ENCODE data around the gene EVI5L.
"Not testable (repeated sequence)": the region's sequence is repeated elsewhere in the genome, so short reads cannot be mapped to it uniquely, and the experiment has no call there.

The EVI5L gene

GRCh38 chr19:7874076-7874896 lies 44.3 kb downstream of the EVI5L start, which contains the start of gene PRR36:
Gene PRR36, minus strand, starts transcription at chr19:7874390. Its CDS starts 701 bp downstream, at chr19:7873689.
- DNase-seq = peak in 1 of 2 experiments; percentile 77

DNA sequence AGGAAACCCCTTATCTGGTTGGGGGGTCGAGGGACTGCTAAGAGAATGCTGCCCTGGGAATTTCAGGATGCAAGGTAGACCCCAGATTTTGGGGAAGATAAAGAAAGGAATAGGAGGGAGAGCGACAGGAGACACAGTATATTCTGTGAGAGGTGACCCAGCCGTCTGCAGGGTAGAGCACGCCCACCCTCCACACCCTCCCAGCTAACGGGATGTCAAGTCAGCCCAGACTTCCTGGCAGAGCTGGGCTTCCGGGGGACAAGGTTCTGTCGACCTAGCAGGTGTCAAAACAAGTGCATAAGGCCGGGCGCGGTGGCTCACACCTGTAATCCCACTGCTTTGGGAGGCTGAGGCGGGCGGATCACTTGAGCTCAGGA lies 44.9 kb downstream of the EVI5L start:
- no peak for DNase-seq

- DNase-seq = no peak
These were observed 47.3 kb downstream of the EVI5L start for GRCh38 chr19:7877249-7877836.

DNA sequence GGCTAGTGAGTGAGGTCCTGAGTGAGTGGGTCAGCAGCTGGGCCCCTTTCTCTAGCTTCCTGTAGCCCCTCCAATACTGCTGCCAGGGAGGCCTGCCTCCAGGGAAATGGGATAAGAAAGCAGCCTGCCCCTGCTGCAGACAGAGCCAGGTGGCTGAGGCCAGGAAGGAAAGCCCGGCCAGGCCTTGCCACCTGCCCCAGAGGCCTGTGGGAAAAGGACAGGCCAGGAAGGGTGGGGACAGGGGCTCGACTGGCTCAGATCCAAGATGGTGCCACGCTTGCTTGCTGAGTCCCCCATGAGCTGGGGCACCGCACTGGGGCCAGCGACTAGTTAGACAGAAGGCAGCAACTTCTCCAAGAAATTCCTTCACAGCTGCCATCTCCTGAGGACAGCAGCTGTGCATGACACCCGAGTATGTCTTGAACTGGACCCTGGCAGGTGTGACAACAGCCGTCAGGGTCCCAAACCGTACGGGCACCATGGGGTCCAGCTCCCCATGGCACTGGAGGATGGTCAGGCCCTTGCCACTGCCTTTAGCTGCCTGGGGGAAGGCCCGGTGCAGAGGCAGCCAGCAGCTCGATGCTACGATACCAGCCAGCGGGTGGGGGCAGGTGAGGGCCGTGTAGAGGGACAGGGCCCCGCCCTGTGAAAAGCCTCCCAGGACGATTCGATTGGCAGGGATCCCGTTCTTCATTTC lies 49.2 kb downstream of the EVI5L start:
- DNase-seq = no peak

GRCh38 chr19:7879836-7880235 lies 49.8 kb downstream of the EVI5L start:
- DNase-seq = no peak

- no peak for DNase-seq
These were observed 51.9 kb downstream of the EVI5L start for GRCh38 chr19:7881910-7882309.

GRCh38 chr19:7883105-7883504 lies 53.1 kb downstream of the EVI5L start:
- no peak for DNase-seq

DNA sequence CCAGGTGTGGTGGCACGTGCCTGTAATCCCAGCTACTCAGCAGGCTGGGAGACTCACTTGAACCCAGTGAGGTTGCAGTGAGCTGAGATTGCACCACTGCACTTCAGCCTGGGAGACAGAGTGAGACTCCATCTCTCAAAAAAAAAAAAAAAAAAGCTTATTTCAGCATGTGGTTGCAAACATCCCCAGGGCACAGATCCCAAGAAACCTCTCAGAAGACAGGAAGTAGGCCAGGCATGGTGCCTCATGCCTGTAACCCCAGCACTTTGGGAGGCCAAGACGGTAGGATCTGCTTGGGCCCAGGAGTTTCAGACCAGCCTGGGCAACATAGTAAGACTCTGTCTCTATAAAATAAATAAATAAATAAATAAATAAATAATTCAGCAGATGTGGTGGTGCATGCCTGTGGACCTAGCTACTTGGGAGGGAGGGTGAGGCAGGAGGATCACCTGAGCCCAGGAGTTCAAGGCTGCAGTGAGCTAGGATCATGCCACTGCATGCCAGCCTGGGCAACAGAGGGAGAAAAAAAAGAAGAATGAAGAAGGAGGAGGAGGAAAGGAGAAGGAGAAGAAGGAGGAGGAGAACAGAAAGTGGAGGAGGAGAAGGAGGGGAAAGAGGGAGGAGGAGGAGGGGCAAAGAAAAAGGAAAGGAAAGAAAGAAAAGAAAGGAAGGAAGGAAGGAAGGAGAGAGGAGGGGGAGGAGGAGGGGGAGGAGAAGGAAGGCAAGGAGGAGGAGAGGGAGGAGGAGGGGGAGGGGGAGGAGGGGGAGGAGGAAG lies 54.0 kb downstream of the EVI5L start:
- no peak for DNase-seq

DNA sequence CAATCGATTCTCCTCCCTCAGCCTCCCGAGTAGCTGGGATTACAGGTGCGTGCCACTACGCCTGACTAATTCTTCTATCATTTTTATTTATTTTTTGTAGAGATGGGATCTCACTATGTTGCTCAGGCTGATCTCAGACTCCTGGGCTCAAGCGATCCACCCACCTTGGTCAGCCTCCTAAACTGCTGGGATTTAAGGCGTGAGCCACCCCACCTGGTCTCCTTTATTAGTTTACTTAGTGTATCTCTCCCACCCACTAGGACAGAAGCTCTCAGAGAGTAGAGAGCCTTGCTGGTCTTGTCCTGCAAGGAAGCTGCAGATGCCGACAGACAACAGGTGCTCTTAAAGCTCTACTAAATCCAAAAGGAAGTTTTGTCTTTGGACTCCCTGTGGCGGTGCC lies 55.8 kb downstream of the EVI5L start:
- DNase-seq = no peak

GRCh38 chr19:7887408-7888144 lies 57.6 kb downstream of the EVI5L start:
- no peak for DNase-seq

DNA sequence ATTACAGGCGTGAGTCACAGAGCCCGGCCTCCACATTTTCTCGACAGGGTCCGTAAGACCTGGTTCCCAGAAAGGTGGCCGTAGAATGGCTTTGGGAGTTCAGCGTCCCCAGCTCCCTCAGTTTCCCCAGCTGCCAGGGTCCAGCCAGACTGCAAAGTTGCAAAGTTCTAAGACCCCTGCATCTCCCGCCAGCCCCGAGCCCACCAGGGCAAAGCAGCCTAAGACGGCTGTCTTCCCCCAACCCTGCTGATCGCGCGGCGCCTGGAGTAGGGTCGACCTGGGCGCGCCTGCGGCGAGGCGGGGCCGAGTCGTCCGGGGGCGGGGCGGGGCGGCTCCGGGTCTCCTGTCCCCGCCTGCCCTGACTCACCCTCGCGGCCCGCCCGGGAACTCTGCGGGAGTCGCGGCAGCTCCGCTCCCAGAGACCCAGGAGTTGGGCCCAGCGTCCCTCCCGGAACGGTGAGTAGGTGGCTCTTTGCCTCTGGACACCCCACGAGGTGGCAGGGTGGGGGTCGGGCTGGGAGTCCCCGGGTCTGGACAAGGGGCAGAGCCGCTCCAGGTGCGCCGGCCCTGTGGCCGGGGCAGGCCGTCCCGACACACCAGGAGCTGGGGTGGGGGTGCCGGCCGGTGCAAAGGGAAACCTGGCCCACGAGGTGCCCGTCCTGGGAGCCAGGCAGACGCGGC lies 58.3 kb downstream of the EVI5L start, which contains the start of gene LRRC8E:
TSS of gene LRRC8E (plus strand) at position 366 of the 681 bp plus-strand sequence. CDS start 7,094 bp downstream, outside the sequence.
- DNase-seq = no peak

- no peak for DNase-seq
These were observed 58.8 kb downstream of the EVI5L start for GRCh38 chr19:7888826-7889217.

- not testable (repeated sequence) for DNase-seq
These were observed 63.5 kb downstream of the EVI5L start for GRCh38 chr19:7893362-7894101.

DNA sequence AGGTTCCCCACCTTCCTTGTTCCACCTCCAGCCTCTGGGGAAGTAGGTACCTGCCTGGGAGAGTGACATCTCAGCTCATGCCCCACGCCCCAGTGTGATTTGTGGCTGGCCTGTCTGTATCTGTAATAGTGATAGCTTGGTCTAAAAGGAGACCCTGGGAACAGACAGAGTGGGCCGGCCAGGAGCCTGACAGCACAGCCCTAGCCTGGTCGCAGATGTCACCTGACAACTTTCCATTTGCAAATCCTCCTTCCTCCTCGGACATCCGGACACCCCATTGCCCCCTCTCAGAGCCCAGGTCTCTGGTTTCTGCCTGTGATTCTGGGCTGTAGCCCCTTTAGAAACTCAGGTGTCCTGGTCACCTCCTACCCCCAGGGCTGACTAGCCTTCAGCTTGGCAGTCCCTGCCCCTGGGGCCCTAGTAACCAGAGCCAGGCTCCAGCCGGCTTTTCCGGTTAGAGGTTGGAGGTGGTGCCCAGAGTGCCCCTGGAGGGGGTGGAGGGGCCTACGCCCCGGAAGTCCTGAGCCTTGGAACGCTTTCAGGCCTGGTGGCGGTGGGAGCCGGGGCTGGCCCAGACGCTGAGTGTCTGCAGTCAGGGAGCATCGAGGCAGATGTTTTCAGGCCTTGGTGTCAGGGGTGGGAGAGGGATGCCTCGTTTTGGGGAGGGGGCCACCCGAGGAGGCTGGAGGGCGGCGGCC lies 64.7 kb downstream of the EVI5L start:
- DNase-seq = no peak

- DNase-seq = no peak
These were observed 65.5 kb downstream of the EVI5L start for GRCh38 chr19:7895565-7895964.

DNA sequence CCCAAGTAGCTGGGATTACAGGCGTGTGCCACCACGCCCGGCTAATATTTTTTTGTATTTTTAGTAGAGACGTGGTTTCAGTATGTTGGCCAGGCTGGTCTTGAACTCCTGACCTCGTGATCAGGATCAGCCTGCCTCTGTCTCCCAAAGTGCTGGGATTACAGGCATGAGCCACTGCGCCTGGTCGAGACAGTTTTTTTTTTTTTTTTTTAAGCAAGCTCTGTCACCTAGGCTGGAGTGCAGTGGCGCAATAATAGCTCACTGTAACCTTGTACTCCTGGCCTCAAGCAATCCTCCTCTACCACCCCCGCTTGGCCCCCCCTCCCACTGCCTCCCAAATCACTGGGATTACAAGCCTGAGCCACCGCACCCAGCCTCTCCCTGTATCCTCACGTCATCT lies 67.3 kb downstream of the EVI5L start:
- no peak for DNase-seq

DNA sequence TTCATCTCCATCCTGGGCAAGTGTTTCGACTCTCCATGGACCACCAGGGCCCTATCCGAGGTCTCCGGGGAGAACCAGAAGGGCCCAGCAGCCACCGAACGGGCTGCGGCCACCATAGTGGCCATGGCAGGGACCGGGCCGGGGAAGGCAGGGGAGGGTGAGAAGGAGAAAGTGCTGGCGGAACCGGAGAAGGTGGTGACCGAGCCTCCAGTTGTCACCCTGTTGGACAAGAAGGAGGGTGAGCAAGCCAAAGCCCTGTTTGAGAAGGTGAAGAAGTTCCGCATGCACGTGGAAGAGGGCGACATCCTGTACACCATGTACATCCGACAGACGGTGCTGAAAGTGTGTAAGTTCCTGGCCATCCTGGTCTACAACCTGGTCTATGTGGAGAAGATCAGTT lies 68.9 kb downstream of the EVI5L start:
- no peak for DNase-seq

DNA sequence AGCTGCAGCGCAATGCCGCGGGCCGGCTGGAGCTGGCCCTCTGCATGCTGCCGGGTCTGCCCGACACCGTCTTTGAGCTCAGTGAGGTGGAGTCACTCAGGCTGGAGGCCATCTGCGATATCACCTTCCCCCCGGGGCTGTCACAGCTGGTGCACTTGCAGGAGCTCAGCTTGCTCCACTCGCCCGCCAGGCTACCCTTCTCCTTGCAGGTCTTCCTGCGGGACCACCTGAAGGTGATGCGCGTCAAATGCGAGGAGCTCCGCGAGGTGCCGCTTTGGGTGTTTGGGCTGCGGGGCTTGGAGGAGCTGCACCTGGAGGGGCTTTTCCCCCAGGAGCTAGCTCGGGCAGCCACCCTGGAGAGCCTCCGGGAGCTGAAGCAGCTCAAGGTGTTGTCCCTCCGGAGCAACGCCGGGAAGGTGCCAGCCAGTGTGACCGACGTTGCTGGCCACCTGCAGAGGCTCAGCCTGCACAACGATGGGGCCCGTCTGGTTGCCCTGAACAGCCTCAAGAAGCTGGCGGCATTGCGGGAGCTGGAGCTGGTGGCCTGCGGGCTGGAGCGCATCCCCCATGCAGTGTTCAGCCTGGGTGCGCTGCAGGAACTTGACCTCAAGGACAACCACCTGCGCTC lies 69.8 kb downstream of the EVI5L start:
- no peak for DNase-seq

DNA sequence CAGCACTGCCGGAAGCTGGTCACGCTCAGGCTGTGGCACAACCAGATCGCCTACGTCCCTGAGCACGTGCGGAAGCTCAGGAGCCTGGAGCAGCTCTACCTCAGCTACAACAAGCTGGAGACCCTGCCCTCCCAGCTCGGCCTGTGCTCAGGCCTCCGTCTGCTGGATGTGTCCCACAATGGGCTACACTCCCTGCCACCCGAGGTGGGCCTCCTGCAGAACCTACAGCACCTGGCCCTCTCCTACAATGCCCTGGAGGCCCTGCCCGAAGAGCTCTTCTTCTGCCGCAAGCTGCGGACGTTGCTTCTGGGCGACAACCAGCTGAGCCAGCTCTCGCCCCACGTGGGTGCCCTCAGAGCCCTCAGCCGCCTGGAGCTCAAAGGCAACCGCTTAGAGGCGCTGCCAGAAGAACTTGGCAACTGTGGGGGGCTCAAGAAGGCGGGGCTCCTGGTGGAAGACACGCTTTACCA lies 70.4 kb downstream of the EVI5L start:
- no peak for DNase-seq

- no peak for DNase-seq
These were observed 70.9 kb downstream of the EVI5L start for GRCh38 chr19:7900931-7901330.

Data from cerebellar nuclear complex (tissue), 1 donor.